Colonic mucosa (tissue), 4 donors: ENCODE measurements around the gene AGRN. TPM values are rescaled to one million over a fixed set of nuclear protein-coding genes. Genes with fewer than 3 reads are reported as not detected.
"Not testable (repeated sequence)": the region's sequence is repeated elsewhere in the genome, so short reads cannot be mapped to it uniquely, and the experiment has no call there.

Experiments used
- DNase-seq: peaks from one replicate; pipeline ENCODE4 v3.0.0-alpha.2; 2020
- H3K27ac ChIP-seq: fragments of 200-600 bp; one replicate; pipeline ENCODE4 v1.8.0; 2021
- H3K27me3 ChIP-seq: fragments of 200-600 bp; one replicate; pipeline ENCODE4 v1.8.0; 2021
- H3K36me3 ChIP-seq: fragments of 200-600 bp; one replicate; pipeline ENCODE4 v1.8.0; 2021
- H3K4me1 ChIP-seq: fragments of 200-600 bp; one replicate; pipeline ENCODE4 v1.8.0; 2021; ENCODE audit warnings: mild to moderate bottlenecking
- H3K4me3 ChIP-seq: fragments of 200-600 bp; one replicate; pipeline ENCODE4 v1.8.0; 2021
- H3K9ac ChIP-seq, 2 donors: one replicate each; pipeline ENCODE4 v1.7.0; 2013; ENCODE audit warnings: control low read depth in 2 of 2, low read depth in 2 of 2, low read length in 2 of 2
- H3K9me3 ChIP-seq: fragments of 200-600 bp; one replicate; pipeline ENCODE4 v1.8.0; 2021
- CTCF ChIP-seq: fragments of 200-600 bp; IDR thresholded peaks from one replicate; pipeline ENCODE4 v1.8.0; 2022; ENCODE audit warnings: antibody characterized with exemption, mild to moderate bottlenecking
- intact Hi-C: fragments of 100-400 bp; cut with DNase I; formaldehyde crosslinking; loops from one replicate; pipeline ENCODE4 v1.14.1; 2022
- total RNA-seq, 2 donors: library from RNA; stranded (reverse); fragmentation: NEBNext Ultra II Directional in 1 of 2; extraction: Animal tissue kit (Norgen Biotek cat#: 25700) in 1 of 2; gene quantifications; one replicate each; pipeline ENCODE4 v1.2.1, GENCODE V29; 2021
- donor health status: healthy.
- donor health status: DM: no; HTN: no; CAD: no.
- donor health status: DM: no; HTN: no; CAD: no.

AGRN gene
- total RNA-seq, 2 donors from 2014 or later, result 68.1 to 106 TPM

GRCh38 chr1:1027791-1028190 lies 7.9 kb downstream of the AGRN start:
- DNase-seq, result no peak
- no peaks in the 10 kb centered on the region for H3K36me3 ChIP-seq
- H3K9ac ChIP-seq, result no peak overlapping the region
- no peak overlapping the region for H3K27ac ChIP-seq
- H3K9me3 ChIP-seq, result no peaks in the 10 kb centered on the region
- peaks cover 6% of the 10 kb centered on the region for H3K4me1 ChIP-seq
- no peak for TF ChIP-seq CTCF
- intact Hi-C loops, result no loop called here
- no peak overlapping the region for H3K4me3 ChIP-seq
- no peaks in the 10 kb centered on the region for H3K27me3 ChIP-seq

GRCh38 chr1:1030867-1031658 lies 11.1 kb downstream of the AGRN start:
- H3K9me3 ChIP-seq, H3K9ac ChIP-seq, DNase-seq, H3K4me3 ChIP-seq, H3K4me1 ChIP-seq, intact Hi-C loops, H3K27ac ChIP-seq, H3K36me3 ChIP-seq: not testable (repeated sequence)
- H3K27me3 ChIP-seq, result peaks cover 10% of the 10 kb centered on the region

- Histone ChIP-seq H3K4me1 (peaks cover 7% of the 10 kb centered on the region), H3K27ac (no peak overlapping the region), H3K9me3 (no peaks in the 10 kb centered on the region), H3K27me3 (peaks cover 10% of the 10 kb centered on the region), H3K9ac (no peak overlapping the region), H3K36me3 (no peaks in the 10 kb centered on the region), H3K4me3 (no peak overlapping the region)
- intact Hi-C loops, result no loop called here
- TF ChIP-seq CTCF, result no peak
- no peak for DNase-seq
These were observed 11.8 kb downstream of the AGRN start for GRCh38 chr1:1031659-1032235.

- H3K36me3 ChIP-seq, result no peaks in the 10 kb centered on the region
- intact Hi-C loops, result no loop called here
- peak overlapping the region in 1 of 2 donors; percentile 40 for H3K9ac ChIP-seq
- TF ChIP-seq CTCF, result no peak
- peaks cover 7% of the 10 kb centered on the region for H3K4me1 ChIP-seq
- DNase-seq, result no peak
- H3K4me3 ChIP-seq, result peak overlapping the region; percentile 41
- H3K27ac ChIP-seq, result no peak overlapping the region
- H3K9me3 ChIP-seq, result no peaks in the 10 kb centered on the region
- peaks cover 10% of the 10 kb centered on the region for H3K27me3 ChIP-seq
These were observed 12.5 kb downstream of the AGRN start for GRCh38 chr1:1032424-1032823.

- Histone ChIP-seq H3K27me3 (peaks cover 10% of the 10 kb centered on the region), H3K27ac (no peak overlapping the region), H3K9ac (no peak overlapping the region), H3K36me3 (no peaks in the 10 kb centered on the region), H3K9me3 (no peaks in the 10 kb centered on the region), H3K4me3 (peak overlapping the region; percentile 41), H3K4me1 (peaks cover 7% of the 10 kb centered on the region)
- DNase-seq, result peak; percentile 91
- intact Hi-C loops, result no loop called here
- peak; percentile 68 for TF ChIP-seq CTCF
These were observed 13.2 kb downstream of the AGRN start for GRCh38 chr1:1033009-1033587.
